DOHH2 (cell line): ENCODE measurements around the gene TPM3.

ENCODE experiments used
- CTCF ChIP-seq: fragments of 200-600 bp; sonication (generic); IDR thresholded peaks from one replicate; pipeline ENCODE4 v1.5.1; 2014; ENCODE audit warnings: antibody characterized with exemption, mild to moderate bottlenecking, low read depth, low read length; ENCODE audit not compliant: poor library complexity, severe bottlenecking
- EZH2phosphoT487 ChIP-seq: fragments of 200-600 bp; sonication (generic); IDR thresholded peaks from 2 replicates; pipeline ENCODE4 v1.6.1; 2017; ENCODE audit warnings: borderline replicate concordance, mild to moderate bottlenecking, antibody characterized with exemption, low read length, moderate library complexity, mixed read lengths

GRCh38 chr1:154183046-154183915 lies 8.6 kb downstream of the TPM3 start:
- TF ChIP-seq CTCF (no peak), EZH2phosphoT487 (no peak)
